MG63 (cell line): ENCODE measurements around the gene SAFB2. TPM values are rescaled to one million over a fixed set of nuclear protein-coding genes. Genes with fewer than 3 reads are reported as not detected.
A peak's percentile ranks its signal among the peaks of the same experiment; 100 is the strongest.

Source experiments
- DNase-seq: peaks from one replicate; pipeline ENCODE4 v3.0.0-alpha.2; 2020
- H3K27me3 ChIP-seq: fragments of 250-450 bp; sonication (Bioruptor Pico); 2 replicates; pipeline ENCODE4 v1.5.1; 2020; ENCODE audit warnings: mild to moderate bottlenecking, moderate library complexity
- H3K36me3 ChIP-seq: fragments of 250-450 bp; sonication (Bioruptor Pico); 2 replicates; pipeline ENCODE4 v1.5.1; 2020; ENCODE audit warnings: mild to moderate bottlenecking, moderate library complexity
- H3K4me3 ChIP-seq: fragments of 250-450 bp; sonication (Bioruptor Pico); 2 replicates; pipeline ENCODE4 v1.5.1; 2020; ENCODE audit warnings: mild to moderate bottlenecking, moderate library complexity
- H3K9me3 ChIP-seq: fragments of 250-450 bp; sonication (Bioruptor Pico); 2 replicates; pipeline ENCODE4 v1.5.1; 2020; ENCODE audit warnings: mild to moderate bottlenecking, moderate library complexity
- total RNA-seq: library from RNA; depleted of rRNA; stranded (reverse); fragments of >200 nt; shearing (Covaris generic); gene quantifications from 2 replicates; pipeline ENCODE4 v1.2.3, GENCODE V29; 2014; ENCODE audit warnings: low replicate concordance

SAFB2 gene
- total RNA-seq, 1 experiment from 2014 or later: 12.3 TPM

- no peak for DNase-seq
- no peak overlapping the region for H3K4me3 ChIP-seq
- H3K36me3 ChIP-seq: no peaks in the 10 kb centered on the region
- H3K27me3 ChIP-seq: no peaks in the 10 kb centered on the region
- H3K9me3 ChIP-seq: no peaks in the 10 kb centered on the region
Observed at GRCh38 chr19:5575590-5575989, 47.0 kb downstream of the SAFB2 start.

- H3K36me3 ChIP-seq: no peaks in the 10 kb centered on the region
Observed at GRCh38 chr19:5572556-5573286, 49.9 kb downstream of the SAFB2 start.

GRCh38 chr19:5571777-5572176 lies 50.8 kb downstream of the SAFB2 start:
- no peaks in the 10 kb centered on the region for H3K36me3 ChIP-seq
- no peak overlapping the region for H3K4me3 ChIP-seq
- no peak for DNase-seq
- no peaks in the 10 kb centered on the region for H3K9me3 ChIP-seq
- peaks cover 5% of the 10 kb centered on the region for H3K27me3 ChIP-seq

More at GRCh38 chr19:5572556-5573286, 49.9 kb downstream of the SAFB2 start:
- no peak for DNase-seq
- Histone ChIP-seq H3K9me3 (no peaks in the 10 kb centered on the region), H3K27me3 (no peaks in the 10 kb centered on the region), H3K4me3 (no peak overlapping the region)

GRCh38 chr19:5567970-5568407 lies 54.6 kb downstream of the SAFB2 start:
- Histone ChIP-seq H3K27me3 (peaks cover 11% of the 10 kb centered on the region), H3K9me3 (no peaks in the 10 kb centered on the region), H3K36me3 (no peaks in the 10 kb centered on the region), H3K4me3 (no peak overlapping the region)
- DNase-seq: peak; percentile 14

- DNase-seq: no peak
- no peaks in the 10 kb centered on the region for H3K9me3 ChIP-seq
- H3K27me3 ChIP-seq: peaks cover 11% of the 10 kb centered on the region
- no peaks in the 10 kb centered on the region for H3K36me3 ChIP-seq
- no peak within 1 kb of the TSS for H3K4me3 ChIP-seq
Observed at GRCh38 chr19:5567360-5567969, 55.1 kb downstream of the SAFB2 start, which contains the start of gene TINCR. TSS of gene TINCR (minus strand) at chr19:5567953.

GRCh38 chr19:5564930-5565329 lies 57.6 kb downstream of the SAFB2 start:
- Histone ChIP-seq H3K4me3 (no peak overlapping the region), H3K27me3 (peaks cover 11% of the 10 kb centered on the region), H3K9me3 (0 out of 2 replicates have a peak, but pooled peaks cover 4% of the 10 kb centered on the region), H3K36me3 (no peaks in the 10 kb centered on the region)
- no peak for DNase-seq

- no peaks in the 10 kb centered on the region for H3K36me3 ChIP-seq
- H3K27me3 ChIP-seq: peaks cover 11% of the 10 kb centered on the region
- DNase-seq: peak; percentile 10
- H3K9me3 ChIP-seq: 0 out of 2 replicates have a peak, but pooled peaks cover 4% of the 10 kb centered on the region
- no peak overlapping the region for H3K4me3 ChIP-seq
Observed at GRCh38 chr19:5563935-5564612, 58.5 kb downstream of the SAFB2 start.

GRCh38 chr19:5563008-5563431 lies 59.6 kb downstream of the SAFB2 start:
- Histone ChIP-seq H3K9me3 (0 out of 2 replicates have a peak, but pooled peaks cover 4% of the 10 kb centered on the region), H3K4me3 (no peak overlapping the region), H3K27me3 (peaks cover 11% of the 10 kb centered on the region), H3K36me3 (no peaks in the 10 kb centered on the region)
- no peak for DNase-seq

- no peak for DNase-seq
- no peaks in the 10 kb centered on the region for H3K36me3 ChIP-seq
- H3K27me3 ChIP-seq: peaks cover 11% of the 10 kb centered on the region
- no peak overlapping the region for H3K4me3 ChIP-seq
- 0 out of 2 replicates have a peak, but pooled peaks cover 4% of the 10 kb centered on the region for H3K9me3 ChIP-seq
Observed at GRCh38 chr19:5562280-5562679, 60.3 kb downstream of the SAFB2 start.

- peaks cover 4% of the 10 kb centered on the region for H3K27me3 ChIP-seq
- no peak overlapping the region for H3K4me3 ChIP-seq
- 0 out of 2 replicates have a peak, but pooled peaks cover 4% of the 10 kb centered on the region for H3K9me3 ChIP-seq
- no peak for DNase-seq
- H3K36me3 ChIP-seq: no peaks in the 10 kb centered on the region
Observed at GRCh38 chr19:5561559-5561958, 61.0 kb downstream of the SAFB2 start.

GRCh38 chr19:5560156-5560555 lies 62.4 kb downstream of the SAFB2 start:
- no peak for DNase-seq
- 0 out of 2 replicates have a peak, but pooled peaks cover 4% of the 10 kb centered on the region for H3K9me3 ChIP-seq
- no peak overlapping the region for H3K4me3 ChIP-seq
- no peaks in the 10 kb centered on the region for H3K27me3 ChIP-seq
- H3K36me3 ChIP-seq: no peaks in the 10 kb centered on the region

- Histone ChIP-seq H3K36me3 (no peaks in the 10 kb centered on the region), H3K4me3 (no peak overlapping the region), H3K27me3 (no peaks in the 10 kb centered on the region), H3K9me3 (0 out of 2 replicates have a peak, but pooled peaks cover 4% of the 10 kb centered on the region)
- no peak for DNase-seq
Observed at GRCh38 chr19:5559804-5560133, 62.8 kb downstream of the SAFB2 start.

GRCh38 chr19:5558101-5558621 lies 64.4 kb downstream of the SAFB2 start:
- Histone ChIP-seq H3K27me3 (no peaks in the 10 kb centered on the region), H3K9me3 (0 out of 2 replicates have a peak, but pooled peaks cover 4% of the 10 kb centered on the region), H3K4me3 (no peak overlapping the region), H3K36me3 (no peaks in the 10 kb centered on the region)
- DNase-seq: no peak

- H3K4me3 ChIP-seq: no peak overlapping the region
- H3K36me3 ChIP-seq: no peaks in the 10 kb centered on the region
- no peaks in the 10 kb centered on the region for H3K27me3 ChIP-seq
- 0 out of 2 replicates have a peak, but pooled peaks cover 4% of the 10 kb centered on the region for H3K9me3 ChIP-seq
- no peak for DNase-seq
Observed at GRCh38 chr19:5557691-5558090, 64.9 kb downstream of the SAFB2 start.

GRCh38 chr19:5554828-5555227 lies 67.7 kb downstream of the SAFB2 start:
- Histone ChIP-seq H3K36me3 (no peaks in the 10 kb centered on the region), H3K9me3 (no peaks in the 10 kb centered on the region), H3K4me3 (no peak overlapping the region), H3K27me3 (no peaks in the 10 kb centered on the region)
- DNase-seq: no peak

- no peaks in the 10 kb centered on the region for H3K9me3 ChIP-seq
- H3K4me3 ChIP-seq: no peak overlapping the region
- no peaks in the 10 kb centered on the region for H3K27me3 ChIP-seq
- no peak for DNase-seq
- no peaks in the 10 kb centered on the region for H3K36me3 ChIP-seq
Observed at GRCh38 chr19:5553892-5554291, 68.7 kb downstream of the SAFB2 start.

GRCh38 chr19:5547881-5548280 lies 74.7 kb downstream of the SAFB2 start:
- H3K27me3 ChIP-seq: no peaks in the 10 kb centered on the region
- no peaks in the 10 kb centered on the region for H3K9me3 ChIP-seq
- no peak overlapping the region for H3K4me3 ChIP-seq
- DNase-seq: no peak
- H3K36me3 ChIP-seq: no peaks in the 10 kb centered on the region
